Suppressor macrophage treated with lipopolysaccharide for 4 hours (primary cell): ENCODE results near the gene UNC13D.
"Not testable (repeated sequence)": the region's sequence is repeated elsewhere in the genome, so short reads cannot be mapped to it uniquely, and the experiment has no call there.

ENCODE experiments used
- DNase-seq: peaks from one replicate; pipeline ENCODE4 v3.0.0-alpha.2; 2020

The UNC13D gene

DNA sequence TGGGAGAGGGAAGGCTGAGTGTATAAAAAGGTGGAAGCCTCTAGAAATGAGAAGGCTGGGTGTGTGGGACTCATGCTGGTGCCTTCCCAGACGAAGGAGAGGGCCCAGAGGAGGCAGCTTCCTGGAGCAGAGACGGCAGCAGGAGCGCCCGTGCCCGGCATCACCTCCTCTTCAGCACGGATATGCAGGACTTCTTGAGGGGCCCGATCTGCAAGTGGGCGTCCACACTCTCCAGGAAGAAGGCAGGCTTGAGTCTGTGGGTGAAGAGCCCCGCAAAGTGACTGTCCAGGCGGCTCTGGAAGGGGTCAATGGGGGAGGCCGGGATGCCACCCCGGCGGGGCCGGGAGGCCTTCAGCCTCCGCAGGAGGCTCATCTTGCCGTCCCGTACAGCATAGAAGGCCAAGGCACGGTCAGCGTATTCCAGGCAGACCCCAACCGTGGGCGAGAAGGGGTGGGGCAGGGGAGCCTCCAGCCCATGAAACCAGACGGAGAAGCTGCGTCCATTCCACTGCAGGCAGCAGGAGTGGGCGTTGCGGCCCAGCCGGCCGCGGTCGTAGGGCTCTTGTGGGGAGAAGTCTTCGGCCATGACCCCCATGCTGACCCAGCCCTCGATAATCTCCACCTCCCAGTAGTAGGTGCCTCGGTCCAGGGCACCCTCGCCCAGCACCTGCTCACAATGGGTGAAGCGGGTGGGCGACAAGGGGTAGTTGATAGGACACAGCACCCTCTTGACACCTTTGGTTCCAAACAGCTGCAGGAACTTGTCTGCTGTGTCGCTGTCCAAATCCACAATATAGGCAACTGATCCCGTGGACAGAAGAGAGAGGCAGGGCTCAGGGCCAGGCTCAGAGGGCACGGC is 30.3 kb upstream of the UNC13D start:
- no peak for DNase-seq

DNA sequence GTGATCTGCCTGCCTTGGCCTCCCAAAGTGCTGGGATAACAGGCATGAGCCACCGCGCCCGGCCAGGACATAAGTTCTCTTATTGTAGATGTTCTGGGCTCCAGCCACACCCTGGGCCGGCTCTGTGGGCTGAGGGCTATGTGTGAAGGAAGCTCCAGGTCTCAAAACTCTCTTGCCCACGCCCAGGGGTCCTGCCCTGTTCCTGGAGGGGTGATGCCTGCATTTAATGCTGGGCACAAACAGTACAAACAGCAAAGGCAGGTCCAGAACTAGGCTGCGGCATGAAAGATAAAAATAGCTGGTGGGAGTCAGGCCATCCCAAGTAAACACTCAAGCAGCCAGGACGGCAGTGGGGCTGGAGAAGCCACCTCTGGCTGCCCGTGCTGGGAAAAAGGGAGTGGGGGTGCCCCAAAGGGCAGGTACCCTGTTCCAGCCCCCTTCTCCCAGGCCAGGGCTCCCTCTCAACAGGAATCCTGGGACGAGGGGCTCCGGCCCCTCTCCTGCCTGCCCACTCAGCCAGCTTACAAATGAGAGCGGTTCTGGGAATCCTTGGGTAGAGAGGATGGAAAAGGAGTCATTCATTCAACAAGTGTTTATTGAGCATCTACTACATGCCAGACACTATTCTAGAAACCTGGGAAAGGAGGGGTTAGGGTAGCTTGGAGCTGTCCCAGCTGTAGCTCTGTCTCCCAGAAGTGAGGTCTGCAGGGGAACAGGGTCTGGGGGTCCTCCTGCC is 29.6 kb upstream of the UNC13D start:
- DNase-seq = no peak

DNA sequence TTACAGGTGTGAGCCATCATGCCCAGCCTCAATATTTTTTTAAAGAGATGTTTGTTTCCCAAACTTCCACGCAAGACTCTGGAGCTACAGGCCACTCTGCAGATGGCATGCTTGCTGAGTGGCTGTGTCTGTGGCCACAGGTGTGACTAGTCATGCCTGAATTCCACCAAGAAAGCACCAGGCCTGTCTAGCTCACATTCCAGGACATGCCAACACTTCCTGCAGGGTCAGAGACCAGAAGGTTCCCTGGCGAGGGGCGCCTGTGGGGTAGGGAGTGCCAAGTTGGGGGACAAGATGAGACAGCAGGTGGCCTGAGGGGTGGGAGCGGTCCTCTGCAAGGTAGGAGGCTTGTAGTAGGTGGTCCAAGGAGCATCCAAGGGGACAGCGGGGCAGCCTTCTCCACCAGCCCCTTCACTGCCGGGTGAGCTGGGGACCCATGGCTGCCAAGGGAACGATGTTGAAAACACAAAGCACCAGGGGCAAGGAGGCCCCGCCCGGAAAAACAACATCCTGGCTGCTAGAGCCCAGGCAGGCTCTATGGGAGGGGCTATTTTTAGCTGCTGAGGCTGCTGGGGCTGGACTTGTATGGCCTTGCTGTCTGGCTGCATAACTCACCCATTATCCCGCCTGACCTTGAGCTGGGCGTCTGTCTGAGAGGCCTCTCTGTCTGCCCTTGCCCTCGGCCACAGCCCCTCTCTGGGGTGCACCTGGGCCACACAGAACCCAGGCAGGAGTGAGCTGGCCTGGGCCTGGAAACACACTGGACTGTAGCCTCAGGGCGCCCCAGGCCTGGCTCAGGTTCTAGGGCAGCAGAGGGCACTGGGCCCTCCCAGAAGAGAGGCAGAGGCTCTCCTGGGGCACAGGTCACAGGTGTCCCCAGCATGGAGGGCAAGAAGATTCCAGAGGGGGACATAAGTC is 28.5 kb upstream of the UNC13D start:
- DNase-seq = no peak

DNA sequence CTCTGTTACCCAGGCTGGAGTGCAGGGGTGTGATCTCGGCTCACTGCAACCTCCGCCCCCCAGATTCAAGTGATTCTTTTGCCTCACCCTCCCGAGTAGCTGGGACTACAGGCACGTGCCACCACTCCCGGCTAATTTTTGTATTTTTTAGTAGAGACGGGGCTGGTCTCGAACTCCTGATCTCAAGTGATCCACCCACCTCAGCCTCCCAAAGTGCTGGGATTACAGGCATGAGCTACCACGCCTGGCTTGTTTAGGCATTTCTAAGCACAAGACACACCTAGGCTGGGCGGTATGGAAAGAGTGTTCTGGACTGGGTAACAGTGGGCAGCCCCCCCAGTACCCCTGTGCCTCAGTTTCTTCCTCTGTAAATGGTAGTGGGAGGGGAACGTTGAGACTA is 26.0 kb upstream of the UNC13D start:
- DNase-seq = not testable (repeated sequence)

DNA sequence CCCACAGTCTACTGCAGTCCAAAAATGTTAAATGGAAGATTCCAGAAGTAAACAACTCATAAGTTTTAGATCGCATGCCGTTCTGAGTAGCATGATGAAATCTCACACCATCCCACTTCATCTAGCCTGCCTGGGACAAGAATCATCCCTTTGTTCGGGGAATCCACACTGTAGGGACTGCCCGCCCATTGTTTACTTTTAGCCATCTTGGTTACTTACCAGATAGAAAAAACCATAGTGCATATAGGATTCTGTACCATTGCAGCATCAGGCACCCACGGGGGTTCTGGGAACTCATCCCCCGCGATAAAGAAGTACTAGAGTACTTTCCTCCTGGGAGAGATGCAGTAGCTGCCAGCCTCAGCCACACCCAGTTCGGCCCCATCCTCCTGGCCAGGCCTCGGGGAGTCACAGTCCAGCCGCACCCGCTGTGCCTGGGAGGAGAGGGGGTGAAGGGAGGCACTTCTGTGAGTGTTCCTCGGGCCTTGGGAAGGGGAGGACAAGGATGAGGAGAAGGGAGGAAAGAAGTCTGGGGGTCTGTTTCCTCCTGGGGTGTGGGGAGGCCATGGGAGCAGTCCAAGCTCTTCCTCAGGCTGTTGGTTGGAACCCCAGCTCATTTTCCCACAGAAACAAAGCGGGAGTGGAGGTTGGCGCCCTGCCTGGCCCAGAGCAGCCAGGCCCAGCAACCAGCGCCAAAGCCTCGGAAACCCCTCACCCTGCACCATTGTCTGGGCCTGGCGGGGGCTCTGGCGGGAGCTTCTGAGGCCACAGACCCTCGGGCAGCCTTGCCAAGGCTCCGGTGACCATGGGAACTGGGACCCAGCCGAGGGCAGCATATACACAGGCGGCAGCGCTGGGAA is 25.3 kb upstream of the UNC13D start:
- DNase-seq = no peak

DNA sequence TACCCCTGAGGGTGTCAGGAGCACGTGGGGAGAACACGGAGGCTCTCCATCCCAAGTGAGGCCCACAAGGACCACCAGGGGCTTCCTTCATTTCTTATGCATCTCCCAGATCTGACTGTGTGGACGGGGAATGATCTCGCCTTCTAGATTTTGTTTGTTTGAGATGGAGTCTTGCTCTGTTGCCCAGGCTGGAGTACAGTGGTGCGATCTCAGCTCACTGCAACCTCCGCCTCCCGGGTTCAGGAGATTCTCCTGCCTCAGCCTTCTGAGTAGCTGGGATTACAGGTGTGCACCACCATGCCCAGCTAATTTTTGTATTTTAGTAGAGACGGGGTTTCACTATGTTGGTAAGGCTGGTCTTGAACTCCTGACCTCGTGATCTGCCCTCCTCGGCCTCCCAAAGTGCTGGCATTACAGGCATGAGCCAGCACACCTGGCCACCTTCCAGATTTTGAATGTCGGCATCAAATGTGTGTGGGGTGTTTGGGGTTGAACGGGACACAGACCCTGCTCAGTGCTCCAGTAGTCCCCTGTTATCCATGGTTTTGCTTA is 24.6 kb upstream of the UNC13D start:
- not testable (repeated sequence) for DNase-seq

DNA sequence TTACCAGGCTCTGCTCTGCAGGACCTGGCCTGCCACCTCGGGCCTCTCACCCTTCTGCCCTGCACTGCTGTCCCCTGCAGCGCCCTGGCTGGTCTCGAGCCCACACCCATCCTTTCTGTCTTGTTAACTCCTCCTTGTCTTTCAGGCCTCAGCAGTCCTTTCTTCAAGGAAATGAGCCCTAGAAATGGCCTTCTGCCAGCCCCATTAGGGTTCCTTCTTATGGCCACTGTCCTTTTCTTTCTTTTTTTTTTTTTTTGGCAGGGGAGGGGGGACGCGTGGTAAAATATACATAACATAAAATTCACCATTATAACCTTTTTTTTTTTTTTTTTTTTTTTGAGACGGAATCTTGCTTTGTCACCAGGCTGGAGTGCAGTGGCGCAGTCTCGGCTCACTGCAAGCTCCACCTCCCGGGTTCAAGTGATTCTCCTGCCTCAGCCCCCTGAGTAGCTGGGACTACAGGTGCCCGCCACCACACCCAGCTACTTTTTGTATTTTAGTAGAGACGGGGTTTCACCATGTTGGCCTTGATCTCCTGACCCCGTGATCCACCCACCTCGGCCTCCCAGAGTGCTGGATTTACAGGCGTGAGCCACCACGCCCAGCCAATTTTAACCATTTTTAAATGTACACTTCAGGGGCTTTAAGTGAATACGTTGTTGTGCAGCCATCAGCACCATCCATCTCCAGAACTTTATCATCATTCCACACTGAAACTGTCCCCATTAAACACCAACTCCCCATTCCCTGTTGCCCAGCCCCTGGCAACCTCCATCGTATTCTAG is 21.4 kb upstream of the UNC13D start:
- not testable (repeated sequence) for DNase-seq

DNA sequence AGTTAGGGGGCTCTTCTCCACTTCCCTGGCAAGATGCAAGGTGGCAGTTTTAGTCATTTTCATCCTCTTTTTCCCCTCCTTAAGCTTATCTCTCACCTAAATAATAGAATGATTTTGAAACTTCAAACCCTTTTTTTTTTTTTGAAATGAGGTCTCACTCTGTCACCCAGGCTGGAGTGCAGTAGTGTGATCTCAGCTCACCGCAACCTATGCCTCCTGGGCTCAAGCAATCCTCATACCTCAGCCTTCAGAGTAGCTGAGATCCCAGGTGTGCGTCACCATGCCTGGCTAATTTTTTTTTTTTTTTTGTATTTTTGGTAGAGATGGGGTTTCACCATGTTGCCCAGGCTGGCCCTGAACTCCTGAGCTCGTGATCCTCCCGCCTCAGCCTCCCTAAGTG is 20.7 kb upstream of the UNC13D start:
- DNase-seq = not testable (repeated sequence)

DNA sequence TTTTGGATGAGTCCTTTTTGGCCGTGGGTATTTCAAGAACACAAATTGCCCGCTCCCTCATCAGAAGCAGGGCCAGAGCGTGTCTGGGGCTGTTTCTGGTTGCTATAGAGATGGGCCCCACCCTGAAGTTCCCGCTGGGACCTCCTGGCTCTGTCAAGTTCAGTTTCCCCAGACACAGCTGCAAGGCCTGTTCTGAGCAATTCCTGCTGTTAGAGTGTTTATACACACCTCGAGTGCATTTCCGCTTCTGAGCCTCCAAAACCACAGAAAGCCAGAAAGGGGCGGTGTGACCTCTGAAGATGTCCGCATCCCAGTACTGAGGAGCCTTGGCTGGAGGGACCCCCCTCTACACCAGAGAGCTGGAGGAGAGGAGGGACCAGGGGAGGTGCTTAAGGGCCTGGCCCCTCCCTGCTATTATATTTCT is 20.3 kb upstream of the UNC13D start:
- DNase-seq = peak; percentile 33

DNA sequence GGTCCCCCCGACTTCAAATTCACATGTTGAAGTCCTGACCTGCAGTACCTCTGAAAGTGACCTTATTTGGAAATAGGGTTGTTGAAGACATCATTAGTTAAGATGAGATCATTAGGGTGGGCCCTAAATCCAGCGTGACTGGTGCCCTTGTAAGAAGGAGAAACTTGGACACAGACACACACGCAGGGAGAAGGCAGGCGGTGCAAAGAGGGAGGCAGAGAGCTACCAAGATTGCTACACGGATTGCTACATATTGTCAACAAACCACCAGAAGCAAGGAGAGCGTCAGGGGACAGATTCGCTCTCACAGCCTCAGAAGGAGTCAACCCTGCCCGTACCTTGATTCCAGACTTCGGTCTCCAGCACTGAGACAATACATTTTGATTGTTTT is 17.7 kb upstream of the UNC13D start:
- no peak for DNase-seq

DNA sequence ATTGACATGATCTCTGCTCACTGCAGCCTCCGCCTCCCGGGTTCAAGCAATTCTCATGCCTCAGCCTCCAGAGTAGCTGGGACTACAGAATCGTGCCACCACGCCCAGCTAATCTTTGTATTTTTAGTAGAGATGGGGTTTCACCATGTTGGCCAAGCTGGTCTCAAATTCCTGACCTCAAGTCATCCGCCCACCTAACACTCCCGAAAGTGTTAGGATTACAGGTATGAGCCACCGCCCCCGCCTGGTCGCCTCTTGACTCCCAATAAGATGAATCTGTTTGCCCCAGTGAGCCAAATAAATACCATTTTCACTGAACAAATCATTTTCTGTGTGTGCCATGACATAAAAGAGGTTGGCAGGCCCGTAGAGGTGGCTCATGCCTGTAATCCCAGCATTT is 15.2 kb upstream of the UNC13D start:
- DNase-seq = not testable (repeated sequence)

DNA sequence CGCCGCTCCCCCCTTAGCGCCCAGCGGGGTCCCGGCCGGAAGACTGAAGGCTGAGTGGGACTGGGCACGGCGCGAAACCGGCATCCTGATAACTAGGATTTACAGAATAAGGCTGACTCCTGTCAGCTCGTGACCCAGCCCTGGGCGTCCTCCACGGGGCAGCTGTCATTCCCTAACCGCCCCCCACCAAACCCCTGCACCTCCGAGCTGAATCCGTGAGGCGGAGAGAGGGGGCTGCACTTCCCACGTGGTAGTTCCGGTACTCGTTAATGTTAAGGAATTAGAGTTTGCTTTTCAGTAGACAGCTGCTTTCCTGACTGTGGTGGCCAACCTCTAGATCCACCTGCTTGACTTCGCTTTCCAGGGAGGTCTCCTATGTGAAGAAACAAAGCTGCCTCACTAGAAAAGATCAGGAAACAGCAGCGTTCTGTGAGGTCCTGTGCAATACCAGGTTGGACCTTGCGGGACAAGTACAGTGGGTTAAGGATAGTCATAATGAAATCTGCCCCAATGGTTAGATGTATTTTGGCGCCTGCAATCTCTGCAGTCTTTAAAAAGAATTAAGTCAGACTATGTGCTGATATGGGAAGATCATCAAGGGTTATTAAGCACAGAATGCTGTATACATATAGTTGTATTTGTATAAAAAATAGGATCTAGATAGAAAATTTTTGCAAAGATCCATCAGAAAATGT is 12.0 kb upstream of the UNC13D start:
- DNase-seq = peak; percentile 30

DNA sequence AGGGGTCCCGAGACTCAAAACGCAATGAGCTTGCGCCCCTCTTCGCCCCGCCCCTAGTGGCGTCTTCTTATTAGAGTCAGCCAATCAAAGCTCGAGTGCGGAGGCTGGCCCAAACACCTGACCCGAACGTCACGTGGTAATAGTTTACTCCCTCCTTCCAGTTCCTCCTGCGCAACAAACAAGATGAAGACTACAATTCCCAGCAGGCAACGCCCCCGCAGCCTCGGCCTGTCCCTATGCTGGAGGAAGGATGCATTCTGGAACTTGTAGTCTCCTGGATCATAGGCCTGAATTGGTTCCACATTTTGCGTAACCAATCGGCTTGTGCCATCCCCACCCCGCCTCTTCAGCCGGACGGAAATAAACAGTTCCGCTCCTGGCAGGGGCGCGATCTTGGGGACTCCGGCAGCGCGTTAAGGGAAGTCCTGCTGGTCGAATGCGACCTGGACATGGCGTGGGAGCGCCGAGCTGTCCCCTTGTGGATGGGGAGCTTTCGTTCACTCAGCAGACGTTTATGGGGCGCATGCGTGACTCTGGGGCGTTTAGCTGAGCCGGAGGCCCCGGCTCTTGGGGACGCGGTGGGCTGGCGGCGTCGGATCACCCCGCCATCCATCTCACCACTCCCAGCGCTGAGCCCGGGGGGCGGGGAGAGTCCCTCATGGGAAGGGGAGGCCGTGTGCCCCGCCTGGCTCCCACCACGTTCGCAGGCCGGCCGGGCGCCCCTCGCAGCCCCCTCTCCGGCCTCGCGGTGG is 11.3 kb upstream of the UNC13D start, which contains the start of gene WBP2:
Gene WBP2 (minus strand): TSS at position 26 of the 752 bp plus-strand sequence. CDS start 38 bp downstream, outside the sequence.
- DNase-seq = peak; percentile 99

DNA sequence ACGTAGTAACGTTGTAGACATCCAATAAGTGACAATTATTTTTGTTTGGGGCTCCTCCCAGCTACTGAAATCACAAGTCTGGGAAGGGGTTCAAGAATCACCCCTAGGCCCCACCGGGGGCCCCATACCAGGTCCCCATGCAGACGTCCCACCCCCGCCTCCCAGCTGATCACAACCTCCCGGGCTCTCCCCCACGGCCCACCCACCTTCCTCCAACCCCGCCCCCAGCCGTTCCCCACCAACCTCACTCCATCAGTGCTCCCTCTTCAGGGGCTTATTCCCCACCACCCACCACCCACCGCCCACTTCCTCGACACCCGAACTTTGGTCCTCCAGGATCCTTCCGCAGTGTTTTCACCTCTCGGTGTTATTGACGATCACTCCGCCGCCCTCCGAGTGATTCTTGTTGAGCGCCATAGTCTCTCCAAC is 10.7 kb upstream of the UNC13D start:
- DNase-seq = no peak

DNA sequence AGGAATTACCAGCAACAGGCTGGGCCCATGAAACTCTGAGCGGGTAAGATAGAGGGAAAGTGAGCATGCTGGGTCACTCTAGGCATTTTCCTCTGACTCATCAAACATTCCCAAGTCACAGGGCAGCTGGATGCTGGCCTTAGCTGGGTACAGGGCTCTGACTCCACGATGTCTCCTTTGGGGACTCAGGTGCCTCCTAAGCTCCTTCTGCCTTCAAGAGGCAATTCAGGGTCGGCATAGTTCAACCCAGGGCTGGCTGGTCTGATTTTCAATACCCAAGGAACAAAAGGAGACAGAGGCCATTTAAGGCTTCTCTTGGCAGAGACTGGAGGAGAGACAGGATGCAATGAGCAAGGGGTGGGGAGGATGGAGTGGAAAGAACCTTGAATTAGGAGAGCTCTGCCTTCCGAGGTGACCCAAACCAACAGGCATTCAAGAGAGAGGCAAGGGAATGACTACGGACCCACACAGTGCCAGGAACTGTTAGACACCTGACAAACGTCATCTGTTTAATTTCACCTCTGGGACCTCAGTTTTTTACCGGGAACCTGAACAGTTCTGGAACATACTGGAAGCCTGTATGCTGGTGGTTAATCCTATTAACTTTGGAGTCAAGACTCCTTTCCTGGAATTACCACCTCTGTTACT is 10.0 kb upstream of the UNC13D start:
- peak; percentile 74 for DNase-seq

DNA sequence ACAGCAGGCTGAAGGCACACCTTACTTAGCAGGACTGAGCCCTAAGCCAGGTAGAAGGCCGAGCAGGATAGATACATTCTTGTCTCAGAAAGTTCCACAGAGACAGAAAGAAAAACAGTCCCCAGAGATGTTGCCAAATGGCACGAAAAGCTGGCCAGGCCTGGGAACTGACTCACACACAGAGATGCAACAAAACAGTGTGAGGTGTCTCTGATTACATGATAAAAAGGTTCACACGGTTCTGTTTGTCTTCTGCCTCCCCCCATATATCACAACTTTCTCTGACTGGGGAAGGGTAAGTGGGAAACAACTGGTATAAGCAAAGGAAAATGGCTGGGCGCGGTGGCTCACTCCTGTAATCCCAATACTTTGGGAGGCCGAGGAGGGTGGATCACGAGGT is 9.2 kb upstream of the UNC13D start:
- peak; percentile 33 for DNase-seq

DNA sequence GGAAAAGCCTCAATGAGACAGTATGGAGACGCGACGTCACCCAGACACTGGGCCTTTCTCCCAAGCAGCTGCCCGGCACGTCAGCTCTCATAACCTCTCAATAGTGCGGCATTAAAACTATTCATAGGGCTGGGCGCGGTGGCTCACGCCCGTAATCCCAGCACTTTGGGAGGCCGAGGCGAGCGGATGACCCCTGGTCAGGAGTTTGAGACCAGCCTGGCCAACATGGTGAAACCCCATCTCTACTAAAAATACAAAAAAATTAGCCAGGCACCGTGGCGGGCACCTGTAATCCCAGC is 7.4 kb upstream of the UNC13D start:
- not testable (repeated sequence) for DNase-seq

DNA sequence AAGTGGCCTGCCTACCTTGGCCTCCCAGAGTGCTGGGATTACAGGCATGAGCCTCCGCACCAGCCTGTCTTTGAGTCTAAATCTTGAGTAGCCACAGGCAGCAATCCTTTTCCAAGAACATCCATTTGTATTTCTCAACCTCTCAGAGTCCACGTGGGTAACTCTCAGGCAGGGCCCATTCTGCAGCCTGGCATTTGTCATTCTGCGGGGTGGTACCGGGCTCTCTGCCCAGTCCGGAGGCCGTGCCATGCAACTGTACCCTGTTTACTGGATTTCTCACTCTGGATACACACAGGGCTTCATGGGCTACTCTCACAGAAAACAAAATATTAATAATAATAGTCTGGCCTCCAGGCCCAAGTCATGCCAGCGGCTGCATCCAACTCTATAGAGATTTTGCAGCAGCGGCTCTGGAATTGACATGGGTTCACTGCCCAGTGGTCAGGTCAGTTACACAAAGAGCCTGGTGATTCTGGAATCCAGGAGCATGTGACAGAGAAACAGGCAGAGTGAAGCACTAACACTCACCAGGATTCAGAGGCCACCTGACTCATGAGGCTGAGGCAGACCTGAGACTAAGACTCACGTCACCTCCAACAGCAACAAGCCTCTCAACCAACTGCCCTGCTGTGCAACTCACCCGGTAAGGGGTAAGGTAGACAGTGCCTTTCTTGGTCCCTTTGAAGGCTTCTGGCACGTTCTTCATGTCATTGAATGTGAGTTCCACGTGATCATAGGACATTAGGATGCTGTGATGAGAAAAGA is 6.9 kb upstream of the UNC13D start:
- DNase-seq = no peak
